Activated B cell treated with CpG ODN at 0.5 μM for 24 hours (primary cell): ENCODE data around the gene LRCH1. TPM values are rescaled to one million over a fixed set of nuclear protein-coding genes. Genes with fewer than 3 reads are reported as not detected.
A peak's percentile ranks its signal among the peaks of the same experiment; 100 is the strongest.

ENCODE experiments used
- ATAC-seq: fragments of 200-7000 bp; cut with Tn5 transposase; one replicate; pipeline ENCODE4 v1.10.0; 2021; ENCODE audit warnings: low read depth, mild to moderate bottlenecking, moderate library complexity
- CTCF ChIA-PET: fragments of 350-600 bp; sonication (Branson Sonifier 250); formaldehyde crosslinking; loops from one replicate; lab custom pipeline; 2021; ENCODE audit warnings: antibody characterized with exemption; lab: Charles Lee
- POLR2A ChIA-PET: fragments of 350-600 bp; sonication (Branson Sonifier 250); formaldehyde crosslinking; loops from one replicate; lab custom pipeline; 2021; ENCODE audit warnings: antibody characterized with exemption; lab: Charles Lee
- DNase-seq: peaks from one replicate; pipeline ENCODE4 v3.0.0; 2022
- H3K27ac Mint-ChIP-seq: one replicate; pipeline ENCODE4 v1.8.0; 2020; ENCODE audit warnings: mixed read lengths
- H3K27me3 Mint-ChIP-seq: one replicate; pipeline ENCODE4 v1.8.0; 2021; ENCODE audit warnings: mixed read lengths
- H3K36me3 Mint-ChIP-seq: one replicate; pipeline ENCODE4 v1.8.0; 2021; ENCODE audit warnings: low read depth, mixed read lengths
- H3K4me1 Mint-ChIP-seq: one replicate; pipeline ENCODE4 v1.8.0; 2021; ENCODE audit warnings: mixed read lengths
- H3K4me3 Mint-ChIP-seq: one replicate; pipeline ENCODE4 v1.8.0; 2020; ENCODE audit warnings: mild to moderate bottlenecking, mixed read lengths
- H3K9me3 Mint-ChIP-seq: one replicate; pipeline ENCODE4 v1.8.0; 2020; ENCODE audit warnings: mixed read lengths
- intact Hi-C: fragments of 100-400 bp; cut with micrococcal nuclease; formaldehyde crosslinking; loops from one replicate; pipeline ENCODE4 v1.15.1; 2024
- total RNA-seq: library from RNA; stranded (reverse); gene quantifications from 2 replicates; pipeline ENCODE4 v1.2.3, GENCODE V29; 2022
- TF ChIP-seq, protein P1 (sequence below): fragments of 200-600 bp; IDR thresholded peaks from one replicate; pipeline ENCODE4 v1.8.0; 2022; ENCODE audit warnings: antibody characterized with exemption, mild to moderate bottlenecking

Gene LRCH1
- total RNA-seq, 1 donor from 2014 or later, result 46.3 TPM

DNA sequence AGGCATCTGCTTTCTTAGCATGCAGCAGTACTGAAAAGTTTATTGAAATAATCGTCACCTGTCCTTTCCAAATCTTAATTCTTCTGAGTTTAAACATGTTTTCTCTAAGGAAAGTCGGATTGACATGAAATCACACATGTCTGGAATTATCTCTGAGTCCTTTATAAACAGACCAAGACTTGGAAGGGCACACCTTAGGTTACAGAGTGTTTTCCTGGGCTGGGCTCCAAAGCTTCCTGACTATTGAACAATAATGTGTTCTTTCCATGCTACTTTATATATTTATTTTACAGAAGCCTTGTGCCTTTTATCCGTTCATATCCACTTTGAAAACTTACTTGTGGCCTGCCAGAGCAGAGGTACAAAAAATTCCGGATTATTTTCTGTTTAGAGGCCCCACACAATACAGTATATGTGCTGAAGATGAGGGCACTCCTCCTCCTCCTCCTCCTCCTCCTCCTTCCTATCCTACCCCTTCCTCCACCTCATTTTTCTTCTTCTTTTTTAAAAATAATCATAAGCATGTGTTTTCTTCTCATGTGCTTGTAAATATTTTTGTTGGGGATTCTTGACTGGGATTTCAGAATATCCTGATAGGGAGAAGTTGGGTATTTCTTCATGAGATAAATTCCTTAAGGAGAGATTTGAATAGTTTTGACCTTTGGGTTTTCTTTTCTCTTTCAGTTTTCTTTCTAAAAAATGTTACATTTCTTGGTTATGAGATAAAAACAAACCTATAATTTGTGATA is 52.3 kb downstream of the LRCH1 start:
- POLR2A ChIA-PET, result interaction anchor here (1.0 to 1.8 kb wide), 3 partner anchors 8 to 49 kb away, joined by 3 to 6 read pairs (median 3); no protein-coding TSS in a partner anchor
- TF ChIP-seq, protein P1, sequence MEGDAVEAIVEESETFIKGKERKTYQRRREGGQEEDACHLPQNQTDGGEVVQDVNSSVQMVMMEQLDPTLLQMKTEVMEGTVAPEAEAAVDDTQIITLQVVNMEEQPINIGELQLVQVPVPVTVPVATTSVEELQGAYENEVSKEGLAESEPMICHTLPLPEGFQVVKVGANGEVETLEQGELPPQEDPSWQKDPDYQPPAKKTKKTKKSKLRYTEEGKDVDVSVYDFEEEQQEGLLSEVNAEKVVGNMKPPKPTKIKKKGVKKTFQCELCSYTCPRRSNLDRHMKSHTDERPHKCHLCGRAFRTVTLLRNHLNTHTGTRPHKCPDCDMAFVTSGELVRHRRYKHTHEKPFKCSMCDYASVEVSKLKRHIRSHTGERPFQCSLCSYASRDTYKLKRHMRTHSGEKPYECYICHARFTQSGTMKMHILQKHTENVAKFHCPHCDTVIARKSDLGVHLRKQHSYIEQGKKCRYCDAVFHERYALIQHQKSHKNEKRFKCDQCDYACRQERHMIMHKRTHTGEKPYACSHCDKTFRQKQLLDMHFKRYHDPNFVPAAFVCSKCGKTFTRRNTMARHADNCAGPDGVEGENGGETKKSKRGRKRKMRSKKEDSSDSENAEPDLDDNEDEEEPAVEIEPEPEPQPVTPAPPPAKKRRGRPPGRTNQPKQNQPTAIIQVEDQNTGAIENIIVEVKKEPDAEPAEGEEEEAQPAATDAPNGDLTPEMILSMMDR, result no peak
- Mint-ChIP-seq H3K4me3 (peak overlapping the region; percentile 19), H3K27me3 (no peaks in the 10 kb centered on the region), H3K36me3 (no peaks in the 10 kb centered on the region), H3K4me1 (peaks cover 94% of the 10 kb centered on the region), H3K27ac (peak overlapping the region; percentile 86), H3K9me3 (no peaks in the 10 kb centered on the region)
- intact Hi-C loops, result loop anchor here (5.0 kb wide), 1 partner anchor 72 kb away; no protein-coding TSS in a partner anchor
- CTCF ChIA-PET, result no interaction called here
- no peak for DNase-seq
- ATAC-seq, result no peak

- ATAC-seq (peak; percentile 66), DNase-seq (no peak)
- intact Hi-C loops, result loop anchor here (1.0 to 5.0 kb wide), 6 partner anchors 8 to 71 kb away; no protein-coding TSS in a partner anchor
- peaks cover 93% of the 10 kb centered on the region for H3K4me1 Mint-ChIP-seq
- H3K9me3 Mint-ChIP-seq, result no peaks in the 10 kb centered on the region
- no peaks in the 10 kb centered on the region for H3K27me3 Mint-ChIP-seq
- POLR2A ChIA-PET, result interaction anchor here (1.0 to 1.6 kb wide), 3 partner anchors 9 to 50 kb away, joined by 3 read pairs; no protein-coding TSS in a partner anchor
- no peaks in the 10 kb centered on the region for H3K36me3 Mint-ChIP-seq
- H3K4me3 Mint-ChIP-seq, result peak overlapping the region; percentile 40
- peak overlapping the region; percentile 86 for H3K27ac Mint-ChIP-seq
- TF ChIP-seq, protein P1, result no peak
- CTCF ChIA-PET, result interaction anchor here (1.0 kb wide), 1 partner anchor 54 kb away, joined by 3 read pairs; no protein-coding TSS in a partner anchor
Measured at GRCh38 chr13:46605825-46606554, 53.0 kb downstream of the LRCH1 start.

DNA sequence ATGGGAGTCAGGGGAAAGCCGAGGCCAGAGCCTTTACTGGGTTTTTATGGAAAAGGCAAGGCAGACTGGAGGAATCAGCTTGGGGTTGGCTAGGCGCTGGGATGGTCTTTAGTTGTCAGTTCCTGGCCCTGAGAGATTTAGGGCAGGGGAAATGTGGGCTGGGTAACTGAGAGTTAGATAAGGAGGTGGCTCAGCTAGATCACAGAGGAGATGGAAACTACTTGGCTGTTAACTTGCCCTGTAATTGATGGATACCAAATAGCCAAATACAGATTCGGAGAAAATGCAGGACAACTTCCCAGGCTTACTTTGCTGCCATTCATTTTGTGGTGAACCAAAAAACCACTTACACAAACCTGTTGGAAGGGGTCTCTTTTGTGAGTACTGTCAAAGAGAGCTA is 54.0 kb downstream of the LRCH1 start:
- Mint-ChIP-seq H3K36me3 (no peaks in the 10 kb centered on the region), H3K9me3 (no peaks in the 10 kb centered on the region), H3K27me3 (no peaks in the 10 kb centered on the region), H3K4me3 (peak overlapping the region; percentile 16), H3K4me1 (peaks cover 89% of the 10 kb centered on the region), H3K27ac (peak overlapping the region; percentile 86)
- ATAC-seq (no peak), DNase-seq (no peak)
- POLR2A ChIA-PET, result interaction anchor here (0.9 to 1.6 kb wide), 3 partner anchors 10 to 54 kb away, joined by 3 read pairs; partner anchors contain the start of gene LRCH1
- intact Hi-C loops, result loop anchor here (1.0 to 5.0 kb wide), 6 partner anchors 7 to 70 kb away; no protein-coding TSS in a partner anchor
- CTCF ChIA-PET, result interaction anchor here (1.0 kb wide), 1 partner anchor 55 kb away, joined by 3 read pairs; no protein-coding TSS in a partner anchor
- TF ChIP-seq, protein P1, result no peak

DNA sequence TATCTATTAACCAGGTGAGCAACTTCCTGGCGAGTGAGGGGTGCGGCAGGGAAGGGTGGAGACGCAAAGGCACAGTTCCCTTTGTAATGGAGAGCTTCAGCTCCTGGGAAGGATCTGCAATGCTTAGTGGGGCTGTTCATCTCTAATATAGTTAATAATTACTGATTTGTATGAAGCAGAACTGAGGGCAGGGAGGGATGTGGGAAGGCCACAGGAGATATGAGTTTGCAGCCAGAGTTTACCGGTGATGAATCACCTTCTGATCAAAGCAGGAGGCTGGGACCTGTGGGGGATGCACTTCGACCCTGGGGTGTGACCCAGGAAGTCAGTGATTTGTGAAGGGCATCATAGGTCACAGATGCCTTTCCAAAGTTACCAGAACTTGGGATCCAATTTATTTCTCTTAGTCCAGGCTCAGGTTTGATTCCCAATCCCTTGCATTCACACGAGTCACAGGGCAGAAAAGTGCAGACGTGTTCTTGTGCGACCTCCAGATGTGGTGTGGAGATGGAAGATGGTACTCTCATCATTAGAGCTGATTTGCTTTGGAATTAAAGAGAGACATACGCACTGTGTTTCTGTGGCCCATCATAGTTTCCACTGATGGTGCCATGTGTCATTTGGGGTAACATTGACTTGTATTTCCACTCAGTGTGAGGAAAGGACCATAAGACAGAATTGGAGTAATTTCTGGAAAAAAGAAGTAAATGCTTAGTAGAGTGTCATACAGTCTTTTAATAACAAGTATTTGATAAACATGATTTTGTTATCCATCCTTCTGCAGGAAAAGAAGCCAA is 55.0 kb downstream of the LRCH1 start:
- Mint-ChIP-seq H3K27me3 (no peaks in the 10 kb centered on the region), H3K4me3 (peak overlapping the region; percentile 56), H3K4me1 (peaks cover 85% of the 10 kb centered on the region), H3K36me3 (no peaks in the 10 kb centered on the region), H3K9me3 (no peaks in the 10 kb centered on the region), H3K27ac (peak overlapping the region; percentile 86)
- CTCF ChIA-PET, result no interaction called here
- ATAC-seq (peak; percentile 44), DNase-seq (no peak)
- TF ChIP-seq, protein P1, result no peak
- POLR2A ChIA-PET, result interaction anchor here (0.9 kb wide), 1 partner anchor 55 kb away, joined by 3 read pairs; the partner anchor contains the start of gene LRCH1
- intact Hi-C loops, result loop anchor here (2.0 to 5.0 kb wide), 4 partner anchors 13 to 69 kb away; no protein-coding TSS in a partner anchor
